ENCODE data around the gene HCN1.
"Not testable (repeated sequence)": the region's sequence is repeated elsewhere in the genome, so short reads cannot be mapped to it uniquely, and the experiment has no call there.

The HCN1 gene

GRCh38 chr5:45509371-45509770 is 186.8 kb downstream of the HCN1 start:
- no peak for TF ChIP-seq CTCF (IDR thresholded peaks at IDR 0.05; ENCODE audit: borderline replicate concordance, insufficient read depth, low read depth, low read length)
- no peak overlapping the region for H3K4me3 ChIP-seq (ENCODE audit: low read depth, low read length)

- no peak overlapping the region for H3K4me3 ChIP-seq (ENCODE audit: low read depth, low read length)
- no peak for TF ChIP-seq CTCF (IDR thresholded peaks at IDR 0.05; ENCODE audit: borderline replicate concordance, insufficient read depth, low read depth, low read length)
Measured at GRCh38 chr5:45508135-45508534, 188.0 kb downstream of the HCN1 start.

GRCh38 chr5:45507178-45507577 is 189.0 kb downstream of the HCN1 start:
- no peak overlapping the region for H3K4me3 ChIP-seq (ENCODE audit: low read depth, low read length)
- TF ChIP-seq CTCF (IDR thresholded peaks at IDR 0.05; ENCODE audit: borderline replicate concordance, insufficient read depth, low read depth, low read length): no peak

- not testable (repeated sequence) for H3K4me3 ChIP-seq (ENCODE audit: low read depth, low read length)
Measured at GRCh38 chr5:45499006-45499405, 197.2 kb downstream of the HCN1 start.

- no peak overlapping the region for H3K4me3 ChIP-seq (ENCODE audit: low read depth, low read length)
- TF ChIP-seq CTCF (IDR thresholded peaks at IDR 0.05; ENCODE audit: borderline replicate concordance, insufficient read depth, low read depth, low read length): no peak
Measured at GRCh38 chr5:45491368-45491767, 204.8 kb downstream of the HCN1 start.

- no peak overlapping the region for H3K4me3 ChIP-seq (ENCODE audit: low read depth, low read length)
- TF ChIP-seq CTCF (IDR thresholded peaks at IDR 0.05; ENCODE audit: borderline replicate concordance, insufficient read depth, low read depth, low read length): no peak
Measured at GRCh38 chr5:45484781-45485180, 211.4 kb downstream of the HCN1 start.

GRCh38 chr5:45454114-45454513 is 242.1 kb downstream of the HCN1 start:
- H3K4me3 ChIP-seq (ENCODE audit: low read depth, low read length): no peak overlapping the region
- no peak for TF ChIP-seq CTCF (IDR thresholded peaks at IDR 0.05; ENCODE audit: borderline replicate concordance, insufficient read depth, low read depth, low read length)

- not testable (repeated sequence) for H3K4me3 ChIP-seq (ENCODE audit: low read depth, low read length)
Measured at GRCh38 chr5:45444856-45445255, 251.3 kb downstream of the HCN1 start.
